Ascending aorta (tissue), 2 donors: ENCODE results near the gene RFX8. TPM values are rescaled to one million over a fixed set of nuclear protein-coding genes. Genes with fewer than 3 reads are reported as not detected.
A peak's percentile ranks its signal among the peaks of the same experiment; 100 is the strongest.

Experiments
- DNase-seq, 2 donors: peaks; one replicate each; pipeline ENCODE4 v3.0.0-alpha.2; 2019; ENCODE audit warnings: low spot score in 2 of 2
- H3K27ac ChIP-seq, 2 donors: fragments of 200-600 bp; sonication (generic); one replicate each; pipeline ENCODE4 v1.5.1; 2016 to 2017; ENCODE audit warnings: mild to moderate bottlenecking in 1 of 2
- H3K27me3 ChIP-seq: fragments of 200-600 bp; sonication (generic); one replicate; pipeline ENCODE4 v1.5.1; 2017
- H3K36me3 ChIP-seq, 2 donors: fragments of 200-600 bp; sonication (generic); one replicate each; pipeline ENCODE4 v1.5.1; 2016
- H3K4me1 ChIP-seq, 2 donors: fragments of 200-600 bp; sonication (generic); one replicate each; pipeline ENCODE4 v1.5.1; 2016 to 2017; ENCODE audit warnings: mild to moderate bottlenecking in 1 of 2
- H3K4me3 ChIP-seq, 2 donors: fragments of 200-600 bp; sonication (generic); one replicate each; pipeline ENCODE4 v1.5.1; 2016 to 2017; ENCODE audit warnings: mild to moderate bottlenecking in 1 of 2
- H3K9me3 ChIP-seq, 2 donors: fragments of 200-600 bp; sonication (generic); one replicate each; pipeline ENCODE4 v1.5.1; 2016
- intact Hi-C: fragments of 100-400 bp; cut with DNase I; formaldehyde crosslinking; loops from one replicate; pipeline ENCODE4 v1.15.1; 2023
- total RNA-seq: library from RNA; depleted of rRNA; stranded (reverse); fragments of >200 nt; gene quantifications from one replicate; pipeline ENCODE4 v1.1.0, GENCODE V29; 2016
- TF ChIP-seq, protein P1 (sequence below), 3 experiments: fragments of 200-600 bp in 2 of 3; fragments of 450-650 bp in 1 of 3; sonication (generic) in 2 of 3; IDR thresholded peaks; one replicate each; pipeline ENCODE4 v1.5.1; 2016 to 2019; ENCODE audit warnings: antibody characterized with exemption in 3 of 3, mild to moderate bottlenecking in 1 of 3, moderate library complexity in 1 of 3

The RFX8 gene
- total RNA-seq, 1 donor from 2014 or later: not detected

DNA sequence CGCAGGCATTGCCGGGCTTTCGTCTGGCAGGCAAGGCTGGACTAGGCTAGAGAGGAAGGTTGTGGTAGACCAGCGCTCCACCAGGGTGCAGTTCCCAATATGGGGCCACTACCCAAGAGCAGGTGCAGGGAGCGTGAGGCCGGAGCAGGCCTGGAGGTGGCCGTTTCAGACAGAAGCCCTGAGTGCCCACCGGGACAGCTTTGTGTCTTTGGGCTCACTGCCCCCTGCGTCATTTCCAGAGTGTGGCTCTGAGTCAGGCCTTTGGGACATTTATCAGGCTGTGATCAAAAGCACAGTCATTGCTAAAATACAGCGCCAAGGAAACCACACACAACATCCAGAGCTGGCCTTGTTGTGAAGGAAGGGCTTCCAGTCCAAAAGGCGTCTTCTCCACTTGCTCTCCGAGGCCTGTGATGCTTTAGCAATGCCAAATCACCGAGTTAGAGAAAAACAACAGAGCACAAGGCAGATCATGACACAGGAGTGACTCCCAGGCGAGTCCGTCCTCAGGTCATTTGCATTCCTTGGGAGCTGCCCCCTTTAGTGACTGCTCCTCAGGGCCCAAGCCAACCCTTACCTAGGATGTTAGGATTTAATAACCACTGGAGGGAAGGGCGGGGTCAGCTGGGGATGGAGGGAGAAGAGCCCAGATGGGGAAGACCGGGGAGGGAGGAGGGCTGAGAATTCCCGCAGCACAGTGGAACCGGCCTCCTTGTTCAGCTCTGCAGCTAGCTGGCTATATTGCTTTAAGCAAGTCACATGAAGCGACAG lies 42.3 kb downstream of the RFX8 start:
- no peaks in the 10 kb centered on the region for H3K9me3 ChIP-seq
- peaks cover 0 to 3% of the 10 kb centered on the region in 2 donors for H3K4me1 ChIP-seq
- H3K4me3 ChIP-seq: no peak overlapping the region
- H3K27ac ChIP-seq: no peak overlapping the region
- DNase-seq: peak in 1 of 2 donors; percentile 71
- intact Hi-C loops: no loop called here
- no peaks in the 10 kb centered on the region for H3K36me3 ChIP-seq
- H3K27me3 ChIP-seq: no peaks in the 10 kb centered on the region
- TF ChIP-seq, protein P1, sequence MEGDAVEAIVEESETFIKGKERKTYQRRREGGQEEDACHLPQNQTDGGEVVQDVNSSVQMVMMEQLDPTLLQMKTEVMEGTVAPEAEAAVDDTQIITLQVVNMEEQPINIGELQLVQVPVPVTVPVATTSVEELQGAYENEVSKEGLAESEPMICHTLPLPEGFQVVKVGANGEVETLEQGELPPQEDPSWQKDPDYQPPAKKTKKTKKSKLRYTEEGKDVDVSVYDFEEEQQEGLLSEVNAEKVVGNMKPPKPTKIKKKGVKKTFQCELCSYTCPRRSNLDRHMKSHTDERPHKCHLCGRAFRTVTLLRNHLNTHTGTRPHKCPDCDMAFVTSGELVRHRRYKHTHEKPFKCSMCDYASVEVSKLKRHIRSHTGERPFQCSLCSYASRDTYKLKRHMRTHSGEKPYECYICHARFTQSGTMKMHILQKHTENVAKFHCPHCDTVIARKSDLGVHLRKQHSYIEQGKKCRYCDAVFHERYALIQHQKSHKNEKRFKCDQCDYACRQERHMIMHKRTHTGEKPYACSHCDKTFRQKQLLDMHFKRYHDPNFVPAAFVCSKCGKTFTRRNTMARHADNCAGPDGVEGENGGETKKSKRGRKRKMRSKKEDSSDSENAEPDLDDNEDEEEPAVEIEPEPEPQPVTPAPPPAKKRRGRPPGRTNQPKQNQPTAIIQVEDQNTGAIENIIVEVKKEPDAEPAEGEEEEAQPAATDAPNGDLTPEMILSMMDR (IDR thresholded peaks at IDR 0.05): no peak

DNA sequence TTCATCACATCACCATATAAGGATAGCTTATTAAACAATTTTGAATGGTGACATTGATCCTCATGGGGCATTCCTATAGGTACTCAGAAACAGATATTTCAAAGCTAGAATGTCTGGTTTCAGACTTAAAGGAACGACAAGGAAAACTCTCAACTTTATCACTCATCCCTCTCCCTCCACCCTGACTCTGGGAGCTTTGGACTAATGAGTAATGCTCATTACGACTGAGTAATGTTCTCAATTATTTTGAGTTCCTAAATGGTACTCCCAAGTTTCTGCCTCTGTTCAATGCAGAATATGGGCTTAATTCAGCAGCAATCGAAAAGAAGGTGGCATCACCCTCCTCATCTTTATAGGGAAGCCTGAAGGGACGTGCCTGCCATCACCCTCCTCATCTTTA lies 43.4 kb downstream of the RFX8 start:
- intact Hi-C loops: no loop called here
- peaks cover 0 to 3% of the 10 kb centered on the region in 2 donors for H3K4me1 ChIP-seq
- TF ChIP-seq, protein P1 (IDR thresholded peaks at IDR 0.05): no peak
- H3K27ac ChIP-seq: no peak overlapping the region
- no peak overlapping the region for H3K4me3 ChIP-seq
- no peaks in the 10 kb centered on the region for H3K9me3 ChIP-seq
- H3K27me3 ChIP-seq: no peaks in the 10 kb centered on the region
- no peaks in the 10 kb centered on the region for H3K36me3 ChIP-seq
- no peak for DNase-seq

DNA sequence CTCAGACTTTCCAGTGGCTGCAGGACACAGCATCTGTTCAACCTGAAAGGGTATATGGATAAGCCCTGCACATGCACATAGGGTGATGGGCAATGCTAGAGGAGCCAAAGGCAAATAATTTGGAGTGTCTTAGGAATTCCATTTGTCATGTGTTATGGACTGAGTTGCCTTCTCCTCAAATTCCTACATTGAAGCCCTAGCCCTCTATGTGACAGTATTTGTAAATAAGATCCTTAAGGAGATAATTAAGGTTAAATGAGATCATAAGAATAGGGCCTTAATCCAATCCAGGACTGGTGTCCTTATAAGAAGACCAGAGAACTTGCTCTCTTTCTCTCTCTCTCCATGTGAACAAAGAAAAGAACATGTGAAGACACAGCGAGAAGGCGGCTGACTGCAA lies 44.8 kb downstream of the RFX8 start:
- no peak for DNase-seq
- no peaks in the 10 kb centered on the region for H3K36me3 ChIP-seq
- no peak overlapping the region for H3K27ac ChIP-seq
- no peaks in the 10 kb centered on the region for H3K27me3 ChIP-seq
- intact Hi-C loops: no loop called here
- peaks cover 0 to 3% of the 10 kb centered on the region in 2 donors for H3K4me1 ChIP-seq
- TF ChIP-seq, protein P1 (IDR thresholded peaks at IDR 0.05): no peak
- H3K4me3 ChIP-seq: no peak overlapping the region
- H3K9me3 ChIP-seq: no peaks in the 10 kb centered on the region

DNA sequence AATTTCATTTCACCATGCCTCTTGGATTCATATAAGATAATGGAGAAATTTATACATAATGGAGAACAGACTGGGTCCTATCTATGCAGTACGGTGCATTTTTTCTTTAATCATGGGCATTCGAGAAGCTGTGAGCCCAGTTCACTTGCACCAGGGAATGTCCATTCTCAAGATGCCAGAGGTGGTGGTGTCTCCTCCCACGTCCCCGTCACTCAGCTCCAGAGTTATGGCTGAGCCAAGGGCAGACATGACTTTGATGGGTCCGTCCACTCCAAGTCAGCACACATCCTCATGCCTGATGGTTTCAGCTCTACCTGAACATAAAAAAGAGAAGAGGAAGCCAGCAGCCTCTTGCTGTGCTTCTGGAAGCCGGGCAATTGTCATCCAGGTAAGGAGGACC lies 45.5 kb downstream of the RFX8 start:
- TF ChIP-seq, protein P1 (IDR thresholded peaks at IDR 0.05): no peak
- Histone ChIP-seq H3K27me3 (no peaks in the 10 kb centered on the region), H3K4me1 (no peaks in the 10 kb centered on the region), H3K4me3 (no peak overlapping the region), H3K9me3 (no peaks in the 10 kb centered on the region), H3K36me3 (no peaks in the 10 kb centered on the region), H3K27ac (no peak overlapping the region)
- DNase-seq: no peak
- intact Hi-C loops: loop anchor here (5.0 to 10.0 kb wide), 2 partner anchors 33 to 85 kb away; no protein-coding TSS in a partner anchor

DNA sequence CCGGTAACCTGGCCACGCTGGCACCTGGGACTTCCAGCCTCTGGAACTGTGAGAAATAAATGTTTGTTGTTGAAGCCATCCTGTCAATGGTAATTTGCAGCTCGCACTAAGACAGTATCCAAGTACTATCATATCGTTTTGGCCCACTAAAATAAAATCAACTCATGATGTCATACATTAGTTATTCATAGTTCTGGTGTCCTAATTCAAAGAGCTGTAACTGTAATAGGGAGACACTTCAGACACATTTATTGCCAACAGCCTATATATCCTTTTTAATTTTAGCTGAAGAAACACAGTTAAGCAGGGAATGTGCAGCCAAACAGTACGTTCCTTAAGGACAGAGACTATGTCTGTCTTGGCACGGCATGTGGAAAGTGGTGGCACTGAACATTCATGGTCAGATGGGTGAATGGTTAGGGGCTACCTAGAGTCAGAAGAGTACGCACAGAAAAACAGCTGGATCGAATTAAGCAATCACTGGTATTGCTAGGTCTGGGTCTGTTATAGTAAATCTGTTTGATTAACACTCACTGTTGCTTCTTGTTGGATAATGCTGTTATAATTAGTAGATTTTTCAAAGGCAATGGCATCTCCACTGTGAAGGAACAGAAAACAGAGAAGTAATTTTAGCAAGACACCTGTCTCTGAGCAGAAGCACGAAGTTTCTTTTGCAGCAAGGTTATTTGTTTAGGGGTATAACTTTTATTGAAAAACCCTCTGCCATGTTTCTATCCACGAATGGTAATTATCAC lies 46.3 kb downstream of the RFX8 start:
- no peak for DNase-seq
- Histone ChIP-seq H3K27me3 (no peaks in the 10 kb centered on the region), H3K36me3 (no peaks in the 10 kb centered on the region), H3K4me3 (no peak overlapping the region), H3K27ac (no peak overlapping the region), H3K4me1 (no peaks in the 10 kb centered on the region), H3K9me3 (no peaks in the 10 kb centered on the region)
- intact Hi-C loops: loop anchor here (5.0 to 10.0 kb wide), 2 partner anchors 34 to 86 kb away; no protein-coding TSS in a partner anchor
- TF ChIP-seq, protein P1 (IDR thresholded peaks at IDR 0.05): no peak
